BLaER1 (cell line): ENCODE data around the gene PSKH1.
A peak's percentile ranks its signal among the peaks of the same experiment; 100 is the strongest.

Source experiments
- H3K27ac ChIP-seq: shearing (Covaris generic); formaldehyde crosslinking; 2 replicates; pipeline ENCODE4 v1.8.1; 2022
- H3K27me3 ChIP-seq: shearing (Covaris generic); formaldehyde crosslinking; 2 replicates; pipeline ENCODE4 v1.8.1; 2022
- H3K36me3 ChIP-seq: shearing (Covaris generic); formaldehyde crosslinking; 2 replicates; pipeline ENCODE4 v1.8.1; 2022
- H3K4me1 ChIP-seq: shearing (Covaris generic); formaldehyde crosslinking; 2 replicates; pipeline ENCODE4 v1.8.1; 2022
- H3K4me2 ChIP-seq: shearing (Covaris generic); formaldehyde crosslinking; 2 replicates; pipeline ENCODE4 v1.8.1; 2022
- H3K4me3 ChIP-seq: shearing (Covaris generic); formaldehyde crosslinking; 2 replicates; pipeline ENCODE4 v1.8.1; 2022
- H3K9ac ChIP-seq: shearing (Covaris generic); formaldehyde crosslinking; 2 replicates; pipeline ENCODE4 v1.8.1; 2022
- H3K9me3 ChIP-seq: shearing (Covaris generic); formaldehyde crosslinking; 2 replicates; pipeline ENCODE4 v1.8.1; 2022
- H4K20me1 ChIP-seq: shearing (Covaris generic); formaldehyde crosslinking; 2 replicates; pipeline ENCODE4 v1.8.1; 2022
- Cebpa-rat ChIP-seq: shearing (Covaris generic); IDR thresholded peaks from 2 replicates; pipeline ENCODE4 v1.8.1; 2022

The PSKH1 gene

DNA sequence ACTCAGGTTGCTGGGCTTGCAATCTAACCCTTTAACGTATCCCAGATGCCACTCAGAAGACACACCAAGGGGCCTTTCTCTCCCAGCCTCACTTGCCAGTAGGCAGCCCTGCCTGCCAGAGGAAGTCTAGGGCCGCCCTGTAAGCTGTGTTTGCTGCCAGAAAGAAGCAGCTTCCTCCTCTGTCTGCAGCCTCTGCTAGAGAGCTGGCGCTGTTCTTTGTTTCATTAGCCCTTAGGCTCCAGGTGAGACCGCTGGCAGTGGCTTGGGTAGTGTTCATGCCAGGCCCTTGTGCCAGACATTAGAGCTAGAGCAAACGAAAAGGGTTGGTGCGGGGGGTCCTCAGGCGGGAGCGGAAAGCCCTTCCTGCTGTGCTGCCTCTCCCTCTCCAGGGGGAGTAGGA, 29.7 kb downstream of the PSKH1 start:
- Histone ChIP-seq H3K9ac (no peak overlapping the region), H3K4me3 (no peak overlapping the region), H3K9me3 (no peaks in the 10 kb centered on the region), H3K27me3 (no peaks in the 10 kb centered on the region), H4K20me1 (peaks cover 97% of the 10 kb centered on the region), H3K4me1 (peaks cover 89% of the 10 kb centered on the region), H3K36me3 (peaks cover 52% of the 10 kb centered on the region), H3K27ac (peak overlapping the region; percentile 18; the same call in 1 of the 2 replicates), H3K4me2 (peak overlapping the region; percentile 56; the same call in 1 of the 2 replicates)
- TF ChIP-seq Cebpa-rat, result no peak

- Histone ChIP-seq H3K4me2 (peak overlapping the region; percentile 91; the same call in 1 of the 2 replicates), H4K20me1 (peaks cover 96% of the 10 kb centered on the region), H3K9ac (no peak overlapping the region), H3K27ac (peak overlapping the region; percentile 68; the same call in 1 of the 2 replicates), H3K9me3 (no peaks in the 10 kb centered on the region), H3K27me3 (no peaks in the 10 kb centered on the region), H3K4me3 (no peak overlapping the region), H3K4me1 (peaks cover 97% of the 10 kb centered on the region), H3K36me3 (peaks cover 53% of the 10 kb centered on the region)
- TF ChIP-seq Cebpa-rat, result no peak
These were observed 30.5 kb downstream of the PSKH1 start for GRCh38 chr16:67923414-67924116.

GRCh38 chr16:67924140-67924906, 31.3 kb downstream of the PSKH1 start:
- Histone ChIP-seq H3K9ac (no peak overlapping the region), H4K20me1 (peaks cover 97% of the 10 kb centered on the region)

GRCh38 chr16:67926181-67926750, 33.2 kb downstream of the PSKH1 start:
- no peaks in the 10 kb centered on the region for H3K9me3 ChIP-seq
- H3K9ac ChIP-seq, result peak overlapping the region; percentile 73
- H4K20me1 ChIP-seq, result peaks cover 83% of the 10 kb centered on the region
- no peaks in the 10 kb centered on the region for H3K27me3 ChIP-seq
- peaks cover 87% of the 10 kb centered on the region for H3K4me1 ChIP-seq
- no peak for TF ChIP-seq Cebpa-rat
- peak overlapping the region; percentile 82 for H3K27ac ChIP-seq
- H3K4me2 ChIP-seq, result peak overlapping the region; percentile 91
- peak overlapping the region; percentile 47 for H3K4me3 ChIP-seq
- peaks cover 64% of the 10 kb centered on the region for H3K36me3 ChIP-seq

More at GRCh38 chr16:67924140-67924906, 31.3 kb downstream of the PSKH1 start:
- peaks cover 99% of the 10 kb centered on the region for H3K4me1 ChIP-seq
- peak overlapping the region; percentile 68 for H3K27ac ChIP-seq
- H3K36me3 ChIP-seq, result peaks cover 53% of the 10 kb centered on the region
- TF ChIP-seq Cebpa-rat, result no peak
- H3K4me2 ChIP-seq, result peak overlapping the region; percentile 91
- no peaks in the 10 kb centered on the region for H3K27me3 ChIP-seq
- H3K4me3 ChIP-seq, result no peak overlapping the region
- no peaks in the 10 kb centered on the region for H3K9me3 ChIP-seq

DNA sequence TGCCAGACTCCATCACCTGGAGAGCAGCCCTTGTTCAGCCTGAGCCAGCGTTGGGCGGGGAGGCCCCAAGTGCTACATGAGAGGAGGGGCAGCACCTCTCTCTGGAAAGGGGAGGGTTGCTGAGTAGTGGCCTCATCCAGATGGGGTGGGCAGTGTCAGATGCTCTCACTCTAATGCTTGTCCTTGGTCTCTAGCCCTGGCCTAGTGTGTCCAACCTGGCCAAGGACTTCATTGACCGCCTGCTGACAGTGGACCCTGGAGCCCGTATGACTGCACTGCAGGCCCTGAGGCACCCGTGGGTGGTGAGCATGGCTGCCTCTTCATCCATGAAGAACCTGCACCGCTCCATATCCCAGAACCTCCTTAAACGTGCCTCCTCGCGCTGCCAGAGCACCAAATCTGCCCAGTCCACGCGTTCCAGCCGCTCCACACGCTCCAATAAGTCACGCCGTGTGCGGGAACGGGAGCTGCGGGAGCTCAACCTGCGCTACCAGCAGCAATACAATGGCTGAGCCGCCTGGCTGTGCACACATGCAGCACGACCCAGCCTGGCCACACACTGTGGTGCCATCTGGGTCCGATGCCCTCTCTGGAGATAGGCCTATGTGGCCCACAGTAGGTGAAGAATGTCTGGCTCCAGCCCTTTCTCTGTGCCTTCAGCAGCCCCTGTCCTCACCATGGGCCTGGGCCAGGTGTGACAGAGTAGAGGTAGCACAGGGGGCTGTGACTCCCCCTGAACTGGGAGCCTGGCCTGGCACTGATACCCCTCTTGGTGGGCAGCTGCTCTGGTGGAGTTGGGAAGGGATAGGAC, 34.3 kb downstream of the PSKH1 start:
- Histone ChIP-seq H3K27ac (peak overlapping the region; percentile 82), H3K4me3 (peak overlapping the region; percentile 47; the same call in 1 of the 2 replicates), H4K20me1 (peaks cover 82% of the 10 kb centered on the region), H3K9me3 (no peaks in the 10 kb centered on the region), H3K9ac (peak overlapping the region; percentile 73), H3K27me3 (no peaks in the 10 kb centered on the region), H3K4me2 (peak overlapping the region; percentile 91), H3K36me3 (peaks cover 70% of the 10 kb centered on the region), H3K4me1 (peaks cover 77% of the 10 kb centered on the region)
- no peak for TF ChIP-seq Cebpa-rat

DNA sequence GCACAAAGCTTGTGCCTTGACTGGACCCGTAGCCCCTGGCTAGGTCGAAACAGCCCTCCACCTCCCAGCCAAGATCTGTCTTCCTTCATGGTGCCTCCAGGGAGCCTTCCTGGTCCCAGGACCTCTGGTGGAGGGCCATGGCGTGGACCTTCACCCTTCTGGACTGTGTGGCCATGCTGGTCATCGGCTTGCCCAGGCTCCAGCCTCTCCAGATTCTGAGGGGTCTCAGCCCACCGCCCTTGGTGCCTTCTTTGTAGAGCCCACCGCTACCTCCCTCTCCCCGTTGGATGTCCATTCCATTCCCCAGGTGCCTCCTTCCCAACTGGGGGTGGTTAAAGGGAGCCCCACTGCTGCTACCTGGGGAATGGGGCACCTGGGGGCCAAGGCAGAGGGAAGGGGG, 35.1 kb downstream of the PSKH1 start:
- no peaks in the 10 kb centered on the region for H3K9me3 ChIP-seq
- H3K27me3 ChIP-seq, result no peaks in the 10 kb centered on the region
- H4K20me1 ChIP-seq, result peaks cover 78% of the 10 kb centered on the region
- peak overlapping the region; percentile 82 for H3K27ac ChIP-seq
- no peak for TF ChIP-seq Cebpa-rat
- H3K4me2 ChIP-seq, result peak overlapping the region; percentile 91
- no peak overlapping the region for H3K4me3 ChIP-seq
- H3K4me1 ChIP-seq, result peaks cover 68% of the 10 kb centered on the region
- H3K36me3 ChIP-seq, result peaks cover 70% of the 10 kb centered on the region
- H3K9ac ChIP-seq, result no peak overlapping the region

- H3K36me3 ChIP-seq, result peaks cover 69% of the 10 kb centered on the region
- peak overlapping the region; percentile 91 for H3K4me2 ChIP-seq
- H3K9ac ChIP-seq, result peak overlapping the region; percentile 40; the same call in 1 of the 2 replicates
- no peaks in the 10 kb centered on the region for H3K27me3 ChIP-seq
- no peaks in the 10 kb centered on the region for H3K9me3 ChIP-seq
- no peak for TF ChIP-seq Cebpa-rat
- H4K20me1 ChIP-seq, result peaks cover 75% of the 10 kb centered on the region
- H3K4me3 ChIP-seq, result no peak overlapping the region
- H3K4me1 ChIP-seq, result peaks cover 62% of the 10 kb centered on the region
- peak overlapping the region; percentile 82 for H3K27ac ChIP-seq
These were observed 35.7 kb downstream of the PSKH1 start for GRCh38 chr16:67928561-67929364.

- H3K4me1 ChIP-seq, result peaks cover 56% of the 10 kb centered on the region
- H3K36me3 ChIP-seq, result peaks cover 78% of the 10 kb centered on the region
- no peak for TF ChIP-seq Cebpa-rat
- no peak overlapping the region for H3K4me3 ChIP-seq
- no peak overlapping the region for H3K27ac ChIP-seq
- peaks cover 77% of the 10 kb centered on the region for H4K20me1 ChIP-seq
- no peak overlapping the region for H3K9ac ChIP-seq
- no peaks in the 10 kb centered on the region for H3K27me3 ChIP-seq
- H3K4me2 ChIP-seq, result no peak overlapping the region
- H3K9me3 ChIP-seq, result no peaks in the 10 kb centered on the region
These were observed 37.1 kb downstream of the PSKH1 start for GRCh38 chr16:67930191-67930590.
